IMR-90 (cell line): ENCODE measurements around the gene SLC26A2. TPM values are rescaled to one million over a fixed set of nuclear protein-coding genes. Genes with fewer than 3 reads are reported as not detected.

Source experiments
- ATAC-seq: fragments of 200-7000 bp; cut with Tn5 transposase; 2 replicates; pipeline ENCODE4 v1.9.1; 2020; ENCODE audit warnings: low read depth, mild to moderate bottlenecking, moderate library complexity
- BruUV-seq: library from RNA; stranded (reverse); fragments of 400-500 nt; replicated peaks from 2 replicates; lab custom pipeline; 2021; lab: Mats Ljungman, UMichigan
- CTCF ChIA-PET: fragments of 300-600 bp; formaldehyde crosslinking; extraction: SDS; loops from one replicate; lab custom pipeline; 2021; ENCODE audit warnings: antibody characterized with exemption; lab: Yijun Ruan, JAX
- POLR2A ChIA-PET: fragments of 300-600 bp; sonication (Branson Sonifier 250); formaldehyde crosslinking; loops from one replicate; lab custom pipeline; 2022; ENCODE audit warnings: antibody characterized with exemption; ENCODE audit not compliant: unreplicated experiment; lab: Charles Lee
- DNase-seq: peaks from one replicate; pipeline ENCODE4 v3.0.0; 2013
- H2AFZ ChIP-seq: replicated peaks from 2 replicates; pipeline ENCODE3; 2013; ENCODE audit warnings: low read length, mild to moderate bottlenecking; ENCODE audit not compliant: poor library complexity
- H2AK5ac ChIP-seq: 2 replicates; pipeline ENCODE4 v1.6.1; 2013; ENCODE audit warnings: low read depth, low read length, inconsistent platforms
- H2AK9ac ChIP-seq: replicated peaks from 2 replicates; pipeline ENCODE3; 2013; ENCODE audit warnings: mild to moderate bottlenecking, low read depth, low read length, moderate library complexity; ENCODE audit not compliant: poor library complexity
- H2BK120ac ChIP-seq: 2 replicates; pipeline ENCODE4 v1.6.1; 2013; ENCODE audit warnings: low read depth, low read length, inconsistent platforms
- H2BK15ac ChIP-seq: 3 replicates; pipeline ENCODE4 v1.6.1; 2013; ENCODE audit warnings: low read depth, low read length, inconsistent platforms
- H2BK20ac ChIP-seq: 2 replicates; pipeline ENCODE4 v1.6.1; 2013; ENCODE audit warnings: low read depth, mild to moderate bottlenecking, inconsistent platforms, low read length, moderate library complexity
- H2BK5ac ChIP-seq: 2 replicates; pipeline ENCODE4 v1.6.1; 2013; ENCODE audit warnings: mild to moderate bottlenecking, low read depth, low read length, inconsistent platforms; ENCODE audit not compliant: poor library complexity, severe bottlenecking
- H3K14ac ChIP-seq: replicated peaks from 2 replicates; pipeline ENCODE4 v1.6.1; 2013; ENCODE audit warnings: low read depth, low read length, inconsistent platforms
- H3K18ac ChIP-seq: 2 replicates; pipeline ENCODE4 v1.6.1; 2013; ENCODE audit warnings: low read depth, low read length, control low read depth
- H3K23ac ChIP-seq: 2 replicates; pipeline ENCODE4 v1.6.1; 2013; ENCODE audit warnings: low read depth, low read length, inconsistent platforms
- H3K27ac ChIP-seq: 2 replicates; pipeline ENCODE4 v1.5.1; 2013; ENCODE audit warnings: mild to moderate bottlenecking, control low read depth, low read length; ENCODE audit not compliant: insufficient read depth
- H3K27me3 ChIP-seq: 2 replicates; pipeline ENCODE4 v1.6.1; 2013; ENCODE audit warnings: low read length; ENCODE audit not compliant: control insufficient read depth, insufficient read depth
- H3K36me3 ChIP-seq: 2 replicates; pipeline ENCODE4 v1.6.1; 2013; ENCODE audit warnings: low read length, mixed read lengths; ENCODE audit not compliant: control insufficient read depth, insufficient read depth
- H3K4ac ChIP-seq: 2 replicates; pipeline ENCODE4 v1.6.1; 2013; ENCODE audit warnings: low read depth, low read length, inconsistent platforms
- H3K4me1 ChIP-seq: 2 replicates; pipeline ENCODE4 v1.6.1; 2013; ENCODE audit warnings: low read length, mixed read lengths; ENCODE audit not compliant: control insufficient read depth, insufficient read depth
- H3K4me2 ChIP-seq: 2 replicates; pipeline ENCODE4 v1.6.1; 2013; ENCODE audit warnings: low read depth, mild to moderate bottlenecking, control low read depth, low read length, moderate library complexity
- H3K4me3 ChIP-seq: 2 replicates; pipeline ENCODE4 v1.5.1; 2013; ENCODE audit warnings: low read depth, mild to moderate bottlenecking, control low read depth, low read length, moderate library complexity; ENCODE audit not compliant: insufficient read depth
- H3K56ac ChIP-seq: 2 replicates; pipeline ENCODE4 v1.6.1; 2013; ENCODE audit warnings: low read length, inconsistent platforms; ENCODE audit not compliant: insufficient read depth; ENCODE audit errors: extremely low read depth
- H3K79me1 ChIP-seq, 2 experiments: 2 replicates each; pipeline ENCODE4 v1.6.1; 2013; ENCODE audit warnings: low read length in 2 of 2, inconsistent platforms in 1 of 2, low read depth in 1 of 2
- H3K9ac ChIP-seq: 2 replicates; pipeline ENCODE4 v1.6.1; 2013; ENCODE audit warnings: low read depth, low read length, control low read depth
- H3K9me1 ChIP-seq: 2 replicates; pipeline ENCODE4 v1.6.1; 2013; ENCODE audit warnings: low read length, inconsistent platforms; ENCODE audit not compliant: insufficient read depth
- H3K9me3 ChIP-seq: 2 replicates; pipeline ENCODE4 v1.6.1; 2013; ENCODE audit warnings: low read length; ENCODE audit not compliant: control insufficient read depth, insufficient read depth
- H4K20me1 ChIP-seq: 2 replicates; pipeline ENCODE4 v1.6.1; 2013; ENCODE audit warnings: low read length, inconsistent platforms; ENCODE audit not compliant: insufficient read depth
- H4K5ac ChIP-seq: 2 replicates; pipeline ENCODE4 v1.6.1; 2013; ENCODE audit warnings: mild to moderate bottlenecking, low read depth, low read length, control low read depth
- H4K8ac ChIP-seq, 2 experiments: 2 replicates each; pipeline ENCODE4 v1.6.1; 2013; ENCODE audit warnings: low read depth in 2 of 2, low read length in 2 of 2, control low read depth in 1 of 2, inconsistent platforms in 1 of 2
- H4K91ac ChIP-seq: 2 replicates; pipeline ENCODE4 v1.6.1; 2013; ENCODE audit warnings: low read depth, low read length, inconsistent platforms; ENCODE audit not compliant: insufficient read depth
- BHLHE40 ChIP-seq: fragments of 150-350 bp; IDR thresholded peaks from 2 replicates; pipeline ENCODE4 v1.6.1; 2016; ENCODE audit warnings: mild to moderate bottlenecking, low read depth, low read length
- CEBPB ChIP-seq: IDR thresholded peaks from 2 replicates; pipeline ENCODE4 v1.6.1; 2012; ENCODE audit warnings: low read depth, low read length, improper control_type of control experiment
- CHD1 ChIP-seq: IDR thresholded peaks from 2 replicates; pipeline ENCODE4 v1.6.1; 2012; ENCODE audit warnings: low read depth, low read length, improper control_type of control experiment
- CTCF ChIP-seq: conservative IDR thresholded peaks from 2 replicates; pipeline ENCODE4 v1.5.1; 2012; ENCODE audit warnings: mild to moderate bottlenecking, low read depth, low read length, improper control_type of control experiment
- ELK1 ChIP-seq: fragments of 150-350 bp; IDR thresholded peaks from 2 replicates; pipeline ENCODE4 v1.6.1; 2016; ENCODE audit warnings: low read depth, mild to moderate bottlenecking, low read length, moderate library complexity, borderline replicate concordance
- MAFK ChIP-seq: IDR thresholded peaks from 2 replicates; pipeline ENCODE4 v1.6.1; 2012; ENCODE audit warnings: low read depth, low read length, improper control_type of control experiment
- MXI1 ChIP-seq: IDR thresholded peaks from 2 replicates; pipeline ENCODE4 v1.6.1; 2012; ENCODE audit warnings: low read depth, mild to moderate bottlenecking, low read length, moderate library complexity, borderline replicate concordance
- NFE2L2 ChIP-seq: fragments of 150-350 bp; IDR thresholded peaks from 2 replicates; pipeline ENCODE4 v1.6.1; 2016; ENCODE audit warnings: low read depth, mild to moderate bottlenecking, low read length
- POLR2A ChIP-seq: IDR thresholded peaks from 2 replicates; pipeline ENCODE4 v1.6.1; 2012; ENCODE audit warnings: mild to moderate bottlenecking, low read depth, low read length
- RAD21 ChIP-seq: IDR thresholded peaks from 2 replicates; pipeline ENCODE4 v1.6.1; 2012; ENCODE audit warnings: low read length, improper control_type of control experiment
- RCOR1 ChIP-seq: IDR thresholded peaks from 2 replicates; pipeline ENCODE4 v1.6.1; 2012; ENCODE audit warnings: mild to moderate bottlenecking, low read length, improper control_type of control experiment; ENCODE audit not compliant: insufficient replicate concordance
- RFX5 ChIP-seq: IDR thresholded peaks from 2 replicates; pipeline ENCODE4 v1.8.0; 2012; ENCODE audit warnings: low read depth, mild to moderate bottlenecking, low read length, moderate library complexity
- SMC3 ChIP-seq: fragments of 150-350 bp; IDR thresholded peaks from 2 replicates; pipeline ENCODE4 v1.6.1; 2016; ENCODE audit warnings: low read depth, mild to moderate bottlenecking, antibody characterized with exemption, low read length, moderate library complexity
- USF2 ChIP-seq: fragments of 150-350 bp; IDR thresholded peaks from 2 replicates; pipeline ENCODE4 v1.6.1; 2017; ENCODE audit warnings: mild to moderate bottlenecking, antibody characterized with exemption, low read length, low read depth
- WGBS, 2 experiments: methylation state at CpG; one replicate each; pipeline versions ENCODE4 v1.1.5 to v1.1.7; 2013; ENCODE audit warnings: missing lambda C conversion rate in 2 of 2; ENCODE audit not compliant: insufficient read length in 1 of 2; ENCODE audit errors: extremely low coverage in 2 of 2; 5-methylcytosine and 5-hydroxymethylcytosine counted together
- dilution Hi-C: fragments of 300-500 bp; cut with HindIII; formaldehyde crosslinking; loops from one replicate; pipeline ENCODE4 v1.14.3; 2018; ENCODE audit warnings: low sequenced_read_pairs; ENCODE audit not compliant: unreplicated experiment
- in situ Hi-C: fragments of 300-500 bp; cut with MboI; formaldehyde crosslinking; loops from 3 replicates; pipeline ENCODE4 v1.14.3; 2019; ENCODE audit warnings: low sequenced_read_pairs, inconsistent platforms, mixed read lengths
- intact Hi-C: fragments of 100-400 bp; cut with micrococcal nuclease; formaldehyde crosslinking; loops from 2 replicates; pipeline ENCODE4 v1.10.0; 2022
- polyA plus RNA-seq, 3 experiments: library from polyadenylated mRNA; depleted of rRNA; stranded (reverse); fragments of >200 nt; gene quantifications; 2 replicates each; pipeline ENCODE4 v1.2.3, GENCODE V29; 2012; ENCODE audit warnings: low replicate concordance in 1 of 3
- total RNA-seq: library from RNA; depleted of rRNA; stranded (reverse); fragments of >200 nt; gene quantifications from 2 replicates; pipeline ENCODE4 v1.2.3, GENCODE V29; 2012

SLC26A2 gene
- total and polyA plus RNA-seq, 2 of the 4 experiments (the other 2 are of a cell fraction) = 2.2 to 9.9 TPM

- H3K9me3 ChIP-seq = no peaks in the 10 kb centered on the region
- H2BK5ac ChIP-seq = no peak overlapping the region
- H4K91ac ChIP-seq = no peak overlapping the region
- no peak overlapping the region for H3K56ac ChIP-seq
- POLR2A ChIA-PET = no interaction called here
- peaks cover 8% of the 10 kb centered on the region for H3K27me3 ChIP-seq
- peak overlapping the region; percentile 69; the same call in 1 of the 2 replicates for H3K4ac ChIP-seq
- no peak overlapping the region for H3K4me3 ChIP-seq
- CTCF ChIA-PET = interaction anchor here (1.0 kb wide), 1 partner anchor 24 kb away, joined by 5 read pairs; no protein-coding TSS in a partner anchor
- H2BK20ac ChIP-seq = peak overlapping the region; percentile 92
- H3K14ac ChIP-seq = no peak overlapping the region
- peaks cover 20% of the 10 kb centered on the region for H3K9me1 ChIP-seq
- H2BK15ac ChIP-seq = peak overlapping the region; percentile 68; the same call in 2 of the 3 replicates
- no peak overlapping the region for H2AK9ac ChIP-seq
- H4K20me1 ChIP-seq = no peaks in the 10 kb centered on the region
- no peaks in the 10 kb centered on the region for H3K79me1 ChIP-seq
- H4K8ac ChIP-seq = no peak overlapping the region; a peak in 1 of 4 replicates
- dilution Hi-C loops = no loop called here
- no peak overlapping the region for H2AFZ ChIP-seq
- TF ChIP-seq RAD21 = no peak
- TF ChIP-seq ELK1 = no peak
- TF ChIP-seq MXI1 = no peak
- no peak for TF ChIP-seq CEBPB
- no peak for TF ChIP-seq POLR2A
- TF ChIP-seq BHLHE40 = no peak
- no peak for TF ChIP-seq SMC3
- TF ChIP-seq CTCF = no peak
- no peak for TF ChIP-seq RFX5
- no peak for TF ChIP-seq MAFK
- TF ChIP-seq RCOR1 = no peak
- no peak for TF ChIP-seq USF2
- no peak for TF ChIP-seq CHD1
- TF ChIP-seq NFE2L2 = no peak
- no peaks in the 10 kb centered on the region for H3K36me3 ChIP-seq
- in situ Hi-C loops = no loop called here
- peak overlapping the region; percentile 54 for H2BK120ac ChIP-seq
- no peak overlapping the region for H4K5ac ChIP-seq
- no peak overlapping the region for H3K23ac ChIP-seq
- intact Hi-C loops = no loop called here
- WGBS, 2 experiments = no CpG with 5 or more reads among the region's 1 CpG
- ATAC-seq (no peak), DNase-seq (no peak)
- no peak overlapping the region for H3K4me2 ChIP-seq
- peaks cover 10% of the 10 kb centered on the region for H3K4me1 ChIP-seq
- H3K27ac ChIP-seq = no peak overlapping the region
- 0 out of 2 replicates have a peak overlapping the region, but pooled peaks have one; percentile 42 for H2AK5ac ChIP-seq
- H3K9ac ChIP-seq = no peak overlapping the region
- no peak overlapping the region for H3K18ac ChIP-seq
- no TSS peak for BruUV-seq
Observed at GRCh38 chr5:149937610-149938009, 22.9 kb upstream of the SLC26A2 start.
